Stimulated activated CD8-positive, alpha-beta memory T cell treated with anti-CD3 and anti-CD28 coated beads, Interleukin-15, amount 100 ng/mL, for 4 hours (primary cell): ENCODE results near the gene PTGES3L.

ENCODE experiments used
- DNase-seq, 2 donors: peaks; one replicate each; pipeline ENCODE4 v3.0.0-alpha.2; 2020; ENCODE audit warnings: low read depth in 2 of 2

Gene PTGES3L

GRCh38 chr17:42979511-42980273, at the start of gene PTGES3L:
Gene PTGES3L (minus strand): TSS chr17:42980080. CDS start chr17:42980053, 27 bp downstream.
- DNase-seq, result no peak

DNA sequence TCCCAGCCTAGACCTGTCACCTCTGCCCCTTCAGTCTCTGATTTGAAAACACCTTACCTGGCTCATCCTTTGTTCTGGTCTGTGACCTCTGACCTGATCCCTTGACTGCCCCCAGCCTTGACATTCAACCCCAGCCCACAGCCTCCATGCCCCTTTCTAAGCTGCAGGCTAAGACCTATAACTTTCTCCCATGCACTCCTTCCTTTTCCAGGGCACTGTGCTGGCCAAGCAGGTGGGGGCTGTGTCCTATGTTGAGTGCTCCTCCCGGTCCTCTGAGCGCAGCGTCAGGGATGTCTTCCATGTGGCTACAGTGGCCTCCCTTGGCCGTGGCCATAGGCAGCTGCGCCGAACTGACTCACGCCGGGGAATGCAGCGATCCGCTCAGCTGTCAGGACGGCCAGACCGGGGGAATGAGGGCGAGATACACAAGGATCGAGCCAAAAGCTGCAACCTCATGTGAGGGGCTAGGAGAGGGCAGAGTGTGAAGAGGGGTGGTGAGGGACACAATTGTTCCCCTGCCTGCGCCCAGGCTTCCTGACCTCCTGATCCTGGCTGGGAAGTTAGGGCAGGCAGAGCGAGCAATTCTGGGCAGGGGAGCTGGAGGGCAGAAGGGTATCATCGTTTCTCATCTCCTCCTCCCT, 48.5 kb upstream of the PTGES3L start:
- no peak for DNase-seq

- DNase-seq, result no peak
Measured at GRCh38 chr17:43027091-43028032, 47.5 kb upstream of the PTGES3L start.

GRCh38 chr17:43026595-43026994, 46.7 kb upstream of the PTGES3L start:
- DNase-seq, result no peak

DNA sequence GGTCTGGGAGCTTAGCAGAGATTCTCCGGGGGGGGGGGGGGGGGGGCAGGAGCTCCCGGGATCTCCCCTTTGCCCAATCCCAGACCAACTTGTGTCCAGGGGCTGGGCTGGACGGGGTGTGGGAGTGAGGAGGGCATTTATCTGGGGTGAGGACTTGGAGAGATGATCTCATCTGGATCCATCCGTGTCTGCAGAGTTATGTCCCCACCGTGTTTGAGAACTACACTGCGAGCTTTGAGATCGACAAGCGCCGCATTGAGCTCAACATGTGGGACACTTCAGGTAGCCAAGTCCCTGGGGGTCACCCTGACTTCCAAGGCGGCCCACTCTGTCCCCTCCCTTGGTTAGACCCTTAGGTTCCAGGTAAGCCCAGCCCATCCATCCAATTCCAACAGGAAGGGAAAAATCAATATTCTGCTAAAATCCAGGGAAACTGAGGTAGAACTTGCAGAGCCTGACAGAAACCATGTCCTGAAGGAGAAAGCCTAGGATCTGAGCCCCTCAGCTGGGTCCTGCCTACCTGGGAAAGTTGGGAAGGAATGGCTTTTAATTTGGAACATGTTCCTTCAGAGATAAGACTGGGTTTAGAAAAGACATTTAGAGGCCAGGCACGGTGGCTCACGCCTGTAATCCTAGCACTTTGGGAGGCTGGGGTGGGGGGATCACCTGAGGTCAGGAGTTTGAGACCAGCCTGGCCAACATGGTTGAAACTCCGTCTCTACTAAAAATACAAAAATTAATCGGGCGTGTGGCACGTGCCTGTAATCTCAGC, 46.1 kb upstream of the PTGES3L start:
- DNase-seq, result no peak

GRCh38 chr17:43025290-43025657, 45.4 kb upstream of the PTGES3L start:
- DNase-seq, result no peak

DNA sequence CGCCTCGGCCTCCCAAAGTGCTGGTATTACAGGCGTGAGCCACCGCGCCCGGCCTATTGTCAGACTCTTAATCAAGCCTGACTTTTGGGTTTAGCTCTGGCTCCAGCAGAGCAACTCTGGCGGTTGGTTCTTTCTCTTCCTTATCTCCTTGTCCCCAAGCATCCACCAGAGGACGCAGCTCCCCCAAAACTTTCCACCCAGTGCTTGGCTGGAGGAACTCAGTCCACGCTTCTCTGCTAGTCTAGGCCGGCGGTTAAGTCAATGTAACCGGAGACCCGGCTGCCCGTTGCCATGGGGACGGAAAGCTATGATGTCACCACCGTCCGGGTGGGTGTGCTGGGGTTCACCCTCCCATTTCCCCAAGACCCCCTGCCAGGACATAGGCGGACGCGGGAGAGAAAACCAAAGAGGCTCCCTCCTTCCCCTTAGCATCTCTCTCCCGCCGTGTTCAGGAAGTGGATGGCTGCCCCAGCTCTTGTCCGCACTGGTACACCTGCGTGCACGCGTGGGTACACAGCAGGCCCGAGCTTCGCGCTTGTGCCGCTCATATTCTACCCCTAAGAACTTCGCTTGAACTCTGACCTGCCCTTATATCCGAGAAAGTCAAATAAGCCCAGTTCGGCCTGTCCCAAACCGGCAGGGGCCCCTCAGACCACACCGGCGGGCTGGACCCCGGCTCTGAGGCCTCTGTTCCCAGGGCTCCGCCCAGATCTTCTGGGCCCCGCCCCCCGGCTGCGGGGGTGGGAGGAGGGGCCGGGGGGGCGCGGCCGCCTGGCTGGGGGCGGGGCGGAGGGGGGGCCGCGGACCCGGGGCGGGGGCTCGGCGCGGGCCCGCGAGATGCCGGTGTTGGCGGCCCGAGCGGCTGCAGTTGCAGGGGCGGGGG, 44.8 kb upstream of the PTGES3L start, which contains the start of gene RND2:
Gene RND2, plus strand, starts transcription at position 825 of the 883 bp plus-strand sequence. CDS start 117 bp downstream, outside the sequence.
- peak; percentile 52 to 64 for DNase-seq

- peak; percentile 20 to 23 for DNase-seq
Measured at GRCh38 chr17:43021741-43022512, 42.0 kb upstream of the PTGES3L start, which contains the start of gene VAT1. Gene VAT1 (minus strand): TSS chr17:43022385. CDS start chr17:43022322, 63 bp downstream.

DNA sequence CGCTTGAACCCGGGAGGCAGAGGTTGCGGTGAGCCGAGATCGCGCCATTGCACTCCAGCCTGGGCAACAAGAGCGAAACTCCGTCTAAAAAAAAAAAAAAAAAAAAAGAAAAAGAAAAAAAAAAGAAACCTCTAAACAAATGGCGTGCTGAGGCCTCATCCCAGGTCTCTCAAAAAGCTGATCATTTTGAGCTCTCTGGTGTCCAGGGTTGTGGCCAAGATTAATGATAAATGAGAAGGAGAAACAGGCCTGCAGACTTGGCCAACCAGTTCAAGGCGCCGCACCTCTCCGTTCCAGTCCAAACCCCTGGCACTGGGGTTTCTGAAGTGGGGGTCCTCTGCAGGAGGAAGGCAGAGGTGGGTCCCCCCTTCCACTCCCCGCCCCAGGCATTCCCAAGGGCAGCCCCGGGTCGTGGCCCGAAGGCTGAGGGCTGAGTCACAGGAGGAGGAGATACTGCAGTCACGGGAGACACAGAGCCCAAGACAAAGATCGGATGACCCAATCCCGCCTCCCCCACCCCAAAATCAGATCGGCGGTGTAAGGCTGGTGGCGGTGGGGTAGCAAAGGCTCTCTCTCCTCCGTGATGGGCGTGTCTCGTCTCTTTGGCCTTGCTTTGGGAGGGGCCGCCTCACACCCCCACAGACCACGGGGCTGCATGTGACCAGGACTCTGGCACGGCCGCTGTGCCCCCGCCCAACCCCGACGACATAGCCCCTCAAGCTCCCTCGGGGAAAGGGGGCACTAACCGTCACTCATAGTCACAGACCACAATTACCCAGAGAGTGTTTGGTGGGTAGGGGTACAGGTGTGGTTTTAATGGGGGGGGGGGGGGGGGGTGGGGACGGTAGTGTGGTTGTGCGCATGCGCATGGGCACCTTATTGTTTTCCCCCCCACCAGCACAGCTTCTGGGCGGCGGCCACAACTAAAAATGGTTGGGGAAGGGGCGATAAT, 41.2 kb upstream of the PTGES3L start:
- DNase-seq, result no peak

- DNase-seq, result no peak
Measured at GRCh38 chr17:43020030-43020621, 40.2 kb upstream of the PTGES3L start.

DNA sequence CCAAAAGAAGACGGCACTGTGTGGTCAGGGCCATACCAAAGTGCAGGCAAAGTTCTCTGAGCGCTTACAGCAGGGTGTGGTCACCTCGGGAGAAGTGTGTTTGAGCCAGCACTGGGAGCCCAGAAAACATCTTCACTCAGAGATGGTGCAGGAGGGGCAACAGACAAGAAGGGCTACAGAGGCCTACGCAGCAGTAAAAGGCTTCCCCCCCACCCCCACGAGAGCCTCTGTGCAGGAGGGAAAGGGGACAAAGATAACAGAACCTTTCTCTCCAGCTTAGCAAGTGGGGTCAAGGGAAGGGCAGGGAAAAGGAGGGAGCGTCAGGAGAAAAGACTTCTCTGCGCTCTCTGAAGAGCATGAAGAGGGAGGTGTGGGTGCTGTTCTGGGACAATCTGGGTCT, 39.5 kb upstream of the PTGES3L start:
- no peak for DNase-seq

- no peak for DNase-seq
Measured at GRCh38 chr17:43018932-43019331, 39.1 kb upstream of the PTGES3L start.

- DNase-seq, result no peak
Measured at GRCh38 chr17:43018008-43018853, 38.4 kb upstream of the PTGES3L start.

DNA sequence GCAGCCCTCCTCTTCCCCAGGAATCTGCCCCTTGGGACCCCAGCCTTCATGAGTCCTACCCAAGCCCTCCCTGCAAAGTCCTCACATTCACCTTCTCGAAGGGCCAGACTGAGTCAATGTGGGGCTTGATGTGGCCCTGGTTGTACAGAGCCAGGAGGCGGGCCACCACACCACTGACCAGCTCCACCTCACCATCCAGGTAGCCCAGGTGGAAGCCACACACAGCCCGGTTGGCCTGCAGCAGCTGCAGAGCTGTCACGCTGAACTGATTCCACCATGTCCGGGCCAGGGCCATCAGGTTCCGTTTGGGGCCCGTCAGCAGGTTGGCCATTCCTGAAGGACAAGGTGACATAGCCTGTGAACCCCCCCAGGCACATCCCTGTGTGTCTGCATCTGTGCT, 36.3 kb upstream of the PTGES3L start:
- DNase-seq, result no peak

DNA sequence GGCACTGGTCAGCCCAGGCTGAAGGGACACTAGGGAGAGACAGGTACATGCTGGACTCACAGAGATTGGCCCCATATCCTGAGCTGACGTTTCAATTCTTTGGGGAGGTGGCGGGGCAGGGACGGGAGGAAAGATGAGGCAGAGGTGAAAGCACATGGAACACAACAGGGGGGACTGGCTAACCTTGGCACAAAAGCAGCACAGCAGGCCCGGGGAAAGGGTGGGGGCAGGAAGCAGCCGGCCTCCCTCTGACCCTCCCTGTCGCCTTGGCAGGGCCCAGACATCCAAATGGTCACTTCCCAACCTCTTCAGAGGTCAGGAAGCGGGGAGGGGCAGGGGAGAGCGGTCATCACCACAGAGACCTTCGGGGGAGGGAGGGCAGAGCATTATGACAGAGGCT, 35.7 kb upstream of the PTGES3L start:
- no peak for DNase-seq

GRCh38 chr17:43014649-43015542, 35.0 kb upstream of the PTGES3L start:
- DNase-seq, result no peak
